ENCODE measurements around the gene DCX. TPM values are rescaled to one million over a fixed set of nuclear protein-coding genes. Genes with fewer than 3 reads are reported as not detected.

DCX gene
- total and polyA plus RNA-seq, 9 of the 15 experiments (the other 6 are each of a cell fraction or from before 2014, with no cell fraction given), result not detected

DNA sequence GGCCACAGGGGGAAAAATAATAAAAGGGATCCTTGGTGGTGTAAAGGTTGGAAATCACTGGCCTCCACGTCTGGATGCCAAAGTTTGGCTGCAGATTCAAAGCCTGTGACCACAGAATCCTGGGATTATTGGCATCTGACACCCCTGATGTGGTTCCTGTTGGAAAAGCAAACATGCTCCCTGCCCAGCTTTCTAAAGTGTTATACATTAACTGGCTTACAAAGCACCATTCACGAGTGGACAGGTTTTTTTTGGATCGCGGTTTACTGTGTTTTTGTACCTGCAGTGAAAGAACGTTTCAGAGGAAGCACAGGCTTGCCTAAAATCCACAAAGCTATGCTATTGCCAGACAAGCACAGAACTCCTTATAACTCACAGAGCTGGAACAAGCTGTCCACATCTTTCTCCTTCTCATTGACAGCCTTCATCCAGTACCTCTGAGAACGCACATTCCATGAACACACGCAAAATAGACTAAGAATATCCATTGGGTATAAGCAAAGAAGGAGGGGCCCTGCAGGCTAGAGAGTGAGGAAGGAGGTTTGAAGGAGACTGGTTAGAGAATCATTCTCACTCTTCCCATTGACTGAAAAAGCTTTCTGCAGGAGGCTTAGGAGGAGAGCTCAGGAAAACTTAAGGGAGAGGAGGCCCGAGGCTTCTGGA is 127.2 kb downstream of the DCX start (continued):
- TF ChIP-seq, protein P1, sequence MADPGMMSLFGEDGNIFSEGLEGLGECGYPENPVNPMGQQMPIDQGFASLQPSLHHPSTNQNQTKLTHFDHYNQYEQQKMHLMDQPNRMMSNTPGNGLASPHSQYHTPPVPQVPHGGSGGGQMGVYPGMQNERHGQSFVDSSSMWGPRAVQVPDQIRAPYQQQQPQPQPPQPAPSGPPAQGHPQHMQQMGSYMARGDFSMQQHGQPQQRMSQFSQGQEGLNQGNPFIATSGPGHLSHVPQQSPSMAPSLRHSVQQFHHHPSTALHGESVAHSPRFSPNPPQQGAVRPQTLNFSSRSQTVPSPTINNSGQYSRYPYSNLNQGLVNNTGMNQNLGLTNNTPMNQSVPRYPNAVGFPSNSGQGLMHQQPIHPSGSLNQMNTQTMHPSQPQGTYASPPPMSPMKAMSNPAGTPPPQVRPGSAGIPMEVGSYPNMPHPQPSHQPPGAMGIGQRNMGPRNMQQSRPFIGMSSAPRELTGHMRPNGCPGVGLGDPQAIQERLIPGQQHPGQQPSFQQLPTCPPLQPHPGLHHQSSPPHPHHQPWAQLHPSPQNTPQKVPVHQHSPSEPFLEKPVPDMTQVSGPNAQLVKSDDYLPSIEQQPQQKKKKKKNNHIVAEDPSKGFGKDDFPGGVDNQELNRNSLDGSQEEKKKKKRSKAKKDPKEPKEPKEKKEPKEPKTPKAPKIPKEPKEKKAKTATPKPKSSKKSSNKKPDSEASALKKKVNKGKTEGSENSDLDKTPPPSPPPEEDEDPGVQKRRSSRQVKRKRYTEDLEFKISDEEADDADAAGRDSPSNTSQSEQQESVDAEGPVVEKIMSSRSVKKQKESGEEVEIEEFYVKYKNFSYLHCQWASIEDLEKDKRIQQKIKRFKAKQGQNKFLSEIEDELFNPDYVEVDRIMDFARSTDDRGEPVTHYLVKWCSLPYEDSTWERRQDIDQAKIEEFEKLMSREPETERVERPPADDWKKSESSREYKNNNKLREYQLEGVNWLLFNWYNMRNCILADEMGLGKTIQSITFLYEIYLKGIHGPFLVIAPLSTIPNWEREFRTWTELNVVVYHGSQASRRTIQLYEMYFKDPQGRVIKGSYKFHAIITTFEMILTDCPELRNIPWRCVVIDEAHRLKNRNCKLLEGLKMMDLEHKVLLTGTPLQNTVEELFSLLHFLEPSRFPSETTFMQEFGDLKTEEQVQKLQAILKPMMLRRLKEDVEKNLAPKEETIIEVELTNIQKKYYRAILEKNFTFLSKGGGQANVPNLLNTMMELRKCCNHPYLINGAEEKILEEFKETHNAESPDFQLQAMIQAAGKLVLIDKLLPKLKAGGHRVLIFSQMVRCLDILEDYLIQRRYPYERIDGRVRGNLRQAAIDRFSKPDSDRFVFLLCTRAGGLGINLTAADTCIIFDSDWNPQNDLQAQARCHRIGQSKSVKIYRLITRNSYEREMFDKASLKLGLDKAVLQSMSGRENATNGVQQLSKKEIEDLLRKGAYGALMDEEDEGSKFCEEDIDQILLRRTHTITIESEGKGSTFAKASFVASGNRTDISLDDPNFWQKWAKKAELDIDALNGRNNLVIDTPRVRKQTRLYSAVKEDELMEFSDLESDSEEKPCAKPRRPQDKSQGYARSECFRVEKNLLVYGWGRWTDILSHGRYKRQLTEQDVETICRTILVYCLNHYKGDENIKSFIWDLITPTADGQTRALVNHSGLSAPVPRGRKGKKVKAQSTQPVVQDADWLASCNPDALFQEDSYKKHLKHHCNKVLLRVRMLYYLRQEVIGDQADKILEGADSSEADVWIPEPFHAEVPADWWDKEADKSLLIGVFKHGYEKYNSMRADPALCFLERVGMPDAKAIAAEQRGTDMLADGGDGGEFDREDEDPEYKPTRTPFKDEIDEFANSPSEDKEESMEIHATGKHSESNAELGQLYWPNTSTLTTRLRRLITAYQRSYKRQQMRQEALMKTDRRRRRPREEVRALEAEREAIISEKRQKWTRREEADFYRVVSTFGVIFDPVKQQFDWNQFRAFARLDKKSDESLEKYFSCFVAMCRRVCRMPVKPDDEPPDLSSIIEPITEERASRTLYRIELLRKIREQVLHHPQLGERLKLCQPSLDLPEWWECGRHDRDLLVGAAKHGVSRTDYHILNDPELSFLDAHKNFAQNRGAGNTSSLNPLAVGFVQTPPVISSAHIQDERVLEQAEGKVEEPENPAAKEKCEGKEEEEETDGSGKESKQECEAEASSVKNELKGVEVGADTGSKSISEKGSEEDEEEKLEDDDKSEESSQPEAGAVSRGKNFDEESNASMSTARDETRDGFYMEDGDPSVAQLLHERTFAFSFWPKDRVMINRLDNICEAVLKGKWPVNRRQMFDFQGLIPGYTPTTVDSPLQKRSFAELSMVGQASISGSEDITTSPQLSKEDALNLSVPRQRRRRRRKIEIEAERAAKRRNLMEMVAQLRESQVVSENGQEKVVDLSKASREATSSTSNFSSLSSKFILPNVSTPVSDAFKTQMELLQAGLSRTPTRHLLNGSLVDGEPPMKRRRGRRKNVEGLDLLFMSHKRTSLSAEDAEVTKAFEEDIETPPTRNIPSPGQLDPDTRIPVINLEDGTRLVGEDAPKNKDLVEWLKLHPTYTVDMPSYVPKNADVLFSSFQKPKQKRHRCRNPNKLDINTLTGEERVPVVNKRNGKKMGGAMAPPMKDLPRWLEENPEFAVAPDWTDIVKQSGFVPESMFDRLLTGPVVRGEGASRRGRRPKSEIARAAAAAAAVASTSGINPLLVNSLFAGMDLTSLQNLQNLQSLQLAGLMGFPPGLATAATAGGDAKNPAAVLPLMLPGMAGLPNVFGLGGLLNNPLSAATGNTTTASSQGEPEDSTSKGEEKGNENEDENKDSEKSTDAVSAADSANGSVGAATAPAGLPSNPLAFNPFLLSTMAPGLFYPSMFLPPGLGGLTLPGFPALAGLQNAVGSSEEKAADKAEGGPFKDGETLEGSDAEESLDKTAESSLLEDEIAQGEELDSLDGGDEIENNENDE (IDR thresholded peaks at IDR 0.05; ENCODE audit: low read depth, low read length), result no peak
- TF ChIP-seq BRCA1 (IDR thresholded peaks at IDR 0.05) (no peak), BRCA1 (CRISPR knock-in tag; IDR thresholded peaks at IDR 0.05) (no peak), GATAD2B (IDR thresholded peaks at IDR 0.05; ENCODE audit: borderline replicate concordance) (no peak), E2F3 (CRISPR knock-in tag; IDR thresholded peaks at IDR 0.05) (no peak), SNIP1 (IDR thresholded peaks at IDR 0.05; ENCODE audit: low read depth) (no peak), ZNF445 (CRISPR knock-in tag; IDR thresholded peaks at IDR 0.05; ENCODE audit: low read depth) (no peak), CHD4 (IDR thresholded peaks at IDR 0.05; ENCODE audit: insufficient read depth, insufficient replicate concordance, low read depth, low read length, poor library complexity, severe bottlenecking) (no peak), NFYB (IDR thresholded peaks at IDR 0.05; ENCODE audit: extremely low read depth, insufficient read length) (no peak)

Measured in K562 (cell line).